ENCODE results near the gene ABCC4. TPM values are rescaled to one million over a fixed set of nuclear protein-coding genes. Genes with fewer than 3 reads are reported as not detected.

Gene ABCC4
- total and polyA plus RNA-seq, 2 of the 13 experiments (the other 11 are each of a cell fraction or from before 2014, with no cell fraction given) = 4.2 to 11.3 TPM

- TF ChIP-seq, protein P1, sequence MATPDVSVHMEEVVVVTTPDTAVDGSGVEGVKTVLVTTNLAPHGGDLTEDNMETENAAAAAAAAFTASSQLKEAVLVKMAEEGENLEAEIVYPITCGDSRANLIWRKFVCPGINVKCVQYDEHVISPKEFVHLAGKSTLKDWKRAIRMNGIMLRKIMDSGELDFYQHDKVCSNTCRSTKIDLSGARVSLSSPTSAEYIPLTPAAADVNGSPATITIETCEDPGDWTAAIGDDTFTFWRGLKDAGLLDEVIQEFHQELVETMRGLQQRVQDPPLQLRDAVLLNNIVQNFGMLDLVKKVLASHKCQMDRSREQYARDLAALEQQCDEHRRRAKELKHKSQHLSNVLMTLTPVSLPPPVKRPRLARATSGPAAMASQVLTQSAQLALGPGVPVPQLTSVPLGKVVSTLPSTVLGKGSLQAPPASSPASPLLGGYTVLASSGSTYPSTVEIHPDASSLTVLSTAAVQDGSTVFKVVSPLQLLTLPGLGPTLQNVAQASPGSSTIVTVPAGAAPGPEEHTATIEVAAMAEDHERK (CRISPR knock-in tag; IDR thresholded peaks at IDR 0.05; ENCODE audit: low read depth) = no peak
- no peak; the same call in 1 of the 2 replicates for TF ChIP-seq HOXA5 (CRISPR knock-in tag; IDR thresholded peaks at IDR 0.05)
- no peak for TF ChIP-seq SOX6 (IDR thresholded peaks at IDR 0.05)
- TF ChIP-seq SOX6 (CRISPR knock-in tag; IDR thresholded peaks at IDR 0.05) = no peak
- peak; percentile 92 for TF ChIP-seq ZNF687 (CRISPR knock-in tag; IDR thresholded peaks at IDR 0.05)
- no peak for TF ChIP-seq SOX5 (CRISPR knock-in tag; IDR thresholded peaks at IDR 0.05; ENCODE audit: borderline replicate concordance)
- TF ChIP-seq, protein P2, sequence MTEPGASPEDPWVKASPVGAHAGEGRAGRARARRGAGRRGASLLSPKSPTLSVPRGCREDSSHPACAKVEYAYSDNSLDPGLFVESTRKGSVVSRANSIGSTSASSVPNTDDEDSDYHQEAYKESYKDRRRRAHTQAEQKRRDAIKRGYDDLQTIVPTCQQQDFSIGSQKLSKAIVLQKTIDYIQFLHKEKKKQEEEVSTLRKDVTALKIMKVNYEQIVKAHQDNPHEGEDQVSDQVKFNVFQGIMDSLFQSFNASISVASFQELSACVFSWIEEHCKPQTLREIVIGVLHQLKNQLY (CRISPR knock-in tag; IDR thresholded peaks at IDR 0.05) = no peak
- 0 out of 2 replicates have a peak, but pooled peaks have one; percentile 39 for TF ChIP-seq AHR (CRISPR knock-in tag; IDR thresholded peaks at IDR 0.05)
- TF ChIP-seq, protein P3, sequence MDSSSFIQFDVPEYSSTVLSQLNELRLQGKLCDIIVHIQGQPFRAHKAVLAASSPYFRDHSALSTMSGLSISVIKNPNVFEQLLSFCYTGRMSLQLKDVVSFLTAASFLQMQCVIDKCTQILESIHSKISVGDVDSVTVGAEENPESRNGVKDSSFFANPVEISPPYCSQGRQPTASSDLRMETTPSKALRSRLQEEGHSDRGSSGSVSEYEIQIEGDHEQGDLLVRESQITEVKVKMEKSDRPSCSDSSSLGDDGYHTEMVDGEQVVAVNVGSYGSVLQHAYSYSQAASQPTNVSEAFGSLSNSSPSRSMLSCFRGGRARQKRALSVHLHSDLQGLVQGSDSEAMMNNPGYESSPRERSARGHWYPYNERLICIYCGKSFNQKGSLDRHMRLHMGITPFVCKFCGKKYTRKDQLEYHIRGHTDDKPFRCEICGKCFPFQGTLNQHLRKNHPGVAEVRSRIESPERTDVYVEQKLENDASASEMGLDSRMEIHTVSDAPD (CRISPR knock-in tag; IDR thresholded peaks at IDR 0.05) = peak; percentile 69; the same call in 1 of the 2 replicates
- TF ChIP-seq HDAC6 (IDR thresholded peaks at IDR 0.05; ENCODE audit: low read depth, low read length) = no peak
- no peak for TF ChIP-seq KLF11 (CRISPR knock-in tag; IDR thresholded peaks at IDR 0.05)
- no peak for TF ChIP-seq ZNF234 (CRISPR knock-in tag; conservative IDR thresholded peaks at IDR 0.05)
- no peak; the same call in 1 of the 2 replicates for TF ChIP-seq DR1 (CRISPR knock-in tag; IDR thresholded peaks at IDR 0.05)
- TF ChIP-seq ZBTB10 (CRISPR knock-in tag; IDR thresholded peaks at IDR 0.05; ENCODE audit: borderline replicate concordance) = no peak
- TF ChIP-seq ZNF788 (CRISPR knock-in tag; IDR thresholded peaks at IDR 0.05; ENCODE audit: borderline replicate concordance) = 0 out of 2 replicates have a peak, but pooled peaks have one; percentile 22
- TF ChIP-seq ZNF615 (CRISPR knock-in tag; IDR thresholded peaks at IDR 0.05; ENCODE audit: borderline replicate concordance) = no peak
These were observed at the start of gene ABCC4 (continued) for GRCh38 chr13:95301183-95301967.

Data from HepG2 (cell line).